HepG2 (cell line): ENCODE data around the gene ANXA6. TPM values are rescaled to one million over a fixed set of nuclear protein-coding genes. Genes with fewer than 3 reads are reported as not detected.

Experiments used
- ATAC-seq: fragments of 200-7000 bp; cut with Tn5 transposase; 3 replicates; pipeline ENCODE4 v1.9.1; 2020; ENCODE audit warnings: mild to moderate bottlenecking, moderate library complexity
- BruUV-seq: library from RNA; stranded (reverse); fragments of 400-500 nt; replicated peaks from 2 replicates; lab custom pipeline; 2021; lab: Mats Ljungman, UMichigan
- CTCF ChIA-PET: fragments of 300-600 bp; formaldehyde crosslinking; extraction: SDS; loops from one replicate; lab custom pipeline; 2021; ENCODE audit warnings: low total read pairs, inconsistent platforms, low intra/inter-chr PET ratio; lab: Yijun Ruan, JAX
- POLR2A ChIA-PET: fragments of 350-600 bp; sonication (Branson Sonifier 250); formaldehyde crosslinking; loops from one replicate; lab custom pipeline; 2020; ENCODE audit warnings: antibody characterized with exemption, inconsistent platforms; lab: Yijun Ruan, JAX
- DNase-seq: peaks from one replicate; pipeline ENCODE4 v3.0.0-alpha.2; 2015; ENCODE audit warnings: low spot score
- FAIRE-seq: peaks from 3 replicates; lab custom pipeline; 2011; peaks lifted over from hg19 to GRCh38; lab: Jason Lieb, UNC
- H2AFZ ChIP-seq: one replicate; pipeline ENCODE4 v1.6.1; 2011; ENCODE audit warnings: low read length, inconsistent platforms
- H3K27ac ChIP-seq: fragments of 300-600 bp; 3 replicates; pipeline ENCODE4 v1.8.0; 2011; ENCODE audit warnings: mixed run types, mild to moderate bottlenecking, mixed read lengths, low read length, inconsistent platforms; ENCODE audit not compliant: insufficient read depth; ENCODE audit errors: extremely low read length
- H3K27me3 ChIP-seq, 2 experiments: fragments of 200-600 bp in 1 of 2; 2 replicates in 1 of 2; 3 replicates in 1 of 2; pipeline versions ENCODE4 v1.6.0 to v1.8.0; 2011; ENCODE audit warnings: low read length in 2 of 2, mild to moderate bottlenecking in 2 of 2, moderate library complexity in 2 of 2, inconsistent platforms in 1 of 2; ENCODE audit not compliant: insufficient read depth in 2 of 2, control insufficient read depth in 1 of 2
- H3K36me3 ChIP-seq, 2 experiments: fragments of 200-600 bp in 1 of 2; replicated peaks in 1 of 2; 2 replicates in 1 of 2; 3 replicates in 1 of 2; pipeline versions ENCODE4 v1.5.1 to v1.8.0; 2011; ENCODE audit warnings: low read length in 2 of 2, inconsistent platforms in 1 of 2; ENCODE audit not compliant: insufficient read depth in 2 of 2, control insufficient read depth in 1 of 2
- H3K4me1 ChIP-seq: 2 replicates; pipeline ENCODE4 v1.5.1; 2012; ENCODE audit warnings: low read length, inconsistent platforms; ENCODE audit not compliant: insufficient read depth
- H3K4me2 ChIP-seq: 2 replicates; pipeline ENCODE4 v1.6.0; 2011; ENCODE audit warnings: low read depth, low read length, inconsistent platforms
- H3K4me3 ChIP-seq, 3 experiments: fragments of 200-600 bp in 1 of 3; sonication (generic), shearing (Covaris generic) in 1 of 3; replicated peaks in 1 of 3; 2 replicates each; pipeline ENCODE4 v1.5.1; 2011 to 2016; ENCODE audit warnings: low read length in 3 of 3, inconsistent platforms in 2 of 3, low read depth in 2 of 3, mild to moderate bottlenecking in 2 of 3, control low read depth in 1 of 3, mixed read lengths in 1 of 3; ENCODE audit not compliant: insufficient read depth in 1 of 3
- H3K79me2 ChIP-seq: one replicate; pipeline ENCODE4 v1.6.1; 2011; ENCODE audit warnings: low read length, inconsistent platforms; ENCODE audit not compliant: insufficient read depth
- H3K9ac ChIP-seq: 2 replicates; pipeline ENCODE4 v1.6.0; 2011; ENCODE audit warnings: mild to moderate bottlenecking, low read depth, low read length, inconsistent platforms; ENCODE audit not compliant: insufficient read depth
- H3K9me3 ChIP-seq: 2 replicates; pipeline ENCODE4 v1.5.1; 2012; ENCODE audit warnings: mild to moderate bottlenecking, low read length
- H4K20me1 ChIP-seq: 2 replicates; pipeline ENCODE4 v1.6.0; 2011; ENCODE audit warnings: inconsistent platforms, mild to moderate bottlenecking, low read length, moderate library complexity; ENCODE audit not compliant: insufficient read depth
- CBFB ChIP-seq: sonication (generic); formaldehyde crosslinking; IDR thresholded peaks from 2 replicates; pipeline ENCODE4 v1.4.0; 2020; ENCODE audit warnings: missing genetic modification reagents
- CREB3 ChIP-seq: sonication (generic); formaldehyde crosslinking; IDR thresholded peaks from 2 replicates; pipeline ENCODE4 v1.5.0; 2020; ENCODE audit warnings: missing genetic modification reagents
- SIX4 ChIP-seq: sonication (generic); formaldehyde crosslinking; IDR thresholded peaks from 2 replicates; pipeline ENCODE4 v1.4.0; 2020; ENCODE audit warnings: missing genetic modification reagents
- STAT6 ChIP-seq: sonication (generic); formaldehyde crosslinking; IDR thresholded peaks from 2 replicates; pipeline ENCODE4 v1.4.0; 2020; ENCODE audit warnings: missing genetic modification reagents, mild to moderate bottlenecking, borderline replicate concordance
- ZFAT ChIP-seq: sonication (generic); formaldehyde crosslinking; conservative IDR thresholded peaks from 2 replicates; pipeline ENCODE4 v1.8.1; 2023; ENCODE audit warnings: missing genetic modification reagents, inconsistent platforms
- ZFP82 ChIP-seq: sonication (generic); formaldehyde crosslinking; IDR thresholded peaks from 2 replicates; pipeline ENCODE4 v1.5.1; 2020; ENCODE audit warnings: mild to moderate bottlenecking, missing genetic modification reagents, borderline replicate concordance
- ZNF343 ChIP-seq: sonication (generic); formaldehyde crosslinking; IDR thresholded peaks from 2 replicates; pipeline ENCODE4 v1.4.0; 2020; ENCODE audit warnings: mild to moderate bottlenecking, missing genetic modification reagents
- WGBS: methylation state at CpG from one replicate; pipeline ENCODE4 v1.1.6; 2017; ENCODE audit warnings: low lambda C conversion rate; 5-methylcytosine and 5-hydroxymethylcytosine counted together
- in situ Hi-C: cut with HindIII; loops from 2 replicates; pipeline ENCODE4 v1.10.0; 2017; ENCODE audit warnings: low pct_unique_long_range_greater_than_20kb; ENCODE audit not compliant: extremely low pct_ligation_motif_present
- intact Hi-C: fragments of 100-400 bp; cut with micrococcal nuclease; formaldehyde crosslinking; loops from one replicate; pipeline ENCODE4 v1.10.0; 2022; ENCODE audit not compliant: unreplicated experiment
- polyA plus RNA-seq, 8 experiments: library from polyadenylated mRNA; depleted of rRNA in 3 of 8; stranded (reverse) in 7 of 8; unstranded in 1 of 8; fragments of >200 nt; fragmentation: Illumina TruSeq in 4 of 8; extraction: Trizol in 4 of 8; gene quantifications; 2 replicates each; pipeline versions ENCODE4 v1.2.1 to v1.2.3, GENCODE V29; 2011 to 2016; ENCODE audit warnings: low read depth in 4 of 8, missing spikeins in 1 of 8, mixed read lengths in 1 of 8; ENCODE audit not compliant: insufficient read depth in 1 of 8
- total RNA-seq, 5 experiments: library from RNA; depleted of rRNA; stranded (reverse); fragments of >200 nt; fragmentation: Illumina TruSeq; extraction: Trizol; gene quantifications; 2 replicates each; pipeline ENCODE4 v1.2.3, GENCODE V29; 2016; ENCODE audit warnings: low read depth in 1 of 5

Gene ANXA6
- total and polyA plus RNA-seq, 2 of the 13 experiments (the other 11 are each of a cell fraction or from before 2014, with no cell fraction given): 103 to 125 TPM

- no peaks in the 10 kb centered on the region for H3K79me2 ChIP-seq
- no peaks in the 10 kb centered on the region for H3K27me3 ChIP-seq
- no peak overlapping the region for H3K4me3 ChIP-seq
- 96% methylated on average over 9 of the region's 9 CpGs for WGBS
- in situ Hi-C loops: no loop called here
- peaks cover 29% of the 10 kb centered on the region for H3K4me1 ChIP-seq
- BruUV-seq: no TSS peak
- ChIA-PET POLR2A (no interaction called here), CTCF (no interaction called here)
- peaks cover 4 to 9% of the 10 kb centered on the region in 2 experiments for H3K36me3 ChIP-seq
- no peak overlapping the region for H2AFZ ChIP-seq
- H3K9ac ChIP-seq: no peak overlapping the region
- DNase-seq (no peak), ATAC-seq (no peak), FAIRE-seq (no peak)
- no peak overlapping the region for H3K4me2 ChIP-seq
- no peaks in the 10 kb centered on the region for H4K20me1 ChIP-seq
- H3K27ac ChIP-seq: no peak overlapping the region
- intact Hi-C loops: no loop called here
- H3K9me3 ChIP-seq: no peaks in the 10 kb centered on the region
- no peak for TF ChIP-seq ZFAT (CRISPR knock-in tag)
- no peak for TF ChIP-seq SIX4 (CRISPR knock-in tag)
- no peak for TF ChIP-seq ZFP82 (CRISPR knock-in tag)
- no peak for TF ChIP-seq CBFB (CRISPR knock-in tag)
- TF ChIP-seq STAT6 (CRISPR knock-in tag): no peak
Measured at GRCh38 chr5:151101151-151101550, 56.4 kb downstream of the ANXA6 start.

- H3K27ac ChIP-seq: no peak overlapping the region
- no peak for TF ChIP-seq ZNF343
- TF ChIP-seq CREB3 (CRISPR knock-in tag): no peak
Measured at GRCh38 chr5:151100681-151101080, 56.9 kb downstream of the ANXA6 start.

More at GRCh38 chr5:151100681-151101080, 56.9 kb downstream of the ANXA6 start:
- DNase-seq (no peak), FAIRE-seq (no peak), ATAC-seq (no peak)
- no TSS peak for BruUV-seq
- WGBS: 95% methylated on average over 4 of the region's 4 CpGs
- Histone ChIP-seq H3K4me2 (no peak overlapping the region), H2AFZ (no peak overlapping the region), H3K27me3 (no peaks in the 10 kb centered on the region), H3K36me3 (peaks cover 4 to 9% of the 10 kb centered on the region in 2 experiments), H3K4me1 (peaks cover 30% of the 10 kb centered on the region), H3K9ac (no peak overlapping the region), H3K9me3 (no peaks in the 10 kb centered on the region), H4K20me1 (no peaks in the 10 kb centered on the region), H3K79me2 (no peaks in the 10 kb centered on the region), H3K4me3 (no peak overlapping the region)
- CTCF ChIA-PET: no interaction called here
- POLR2A ChIA-PET: no interaction called here
- in situ Hi-C loops (no loop called here), intact Hi-C loops (no loop called here)
